HepG2 (cell line): ENCODE data around the gene NTN3. TPM values are rescaled to one million over a fixed set of nuclear protein-coding genes. Genes with fewer than 3 reads are reported as not detected.

Source experiments
- ARID3A ChIP-seq: IDR thresholded peaks from 2 replicates; pipeline ENCODE4 v1.6.1; 2012; ENCODE audit warnings: low read depth, low read length, improper control_type of control experiment
- ATF2 ChIP-seq: sonication (generic); formaldehyde crosslinking; IDR thresholded peaks from 2 replicates; pipeline ENCODE4 v1.4.0; 2020; ENCODE audit warnings: missing genetic modification reagents
- ATF7 ChIP-seq, 2 experiments: fragments of 450-650 bp in 1 of 2; sonication (generic) in 1 of 2; formaldehyde crosslinking in 1 of 2; IDR thresholded peaks; 2 replicates each; pipeline versions ENCODE4 v1.4.0 to v1.6.1; 2016 to 2020; ENCODE audit warnings: antibody characterized with exemption in 1 of 2, mild to moderate bottlenecking in 1 of 2, missing genetic modification reagents in 1 of 2
- BRCA1 ChIP-seq: sonication (generic); formaldehyde crosslinking; IDR thresholded peaks from 2 replicates; pipeline ENCODE4 v1.4.0; 2020; ENCODE audit warnings: missing genetic modification reagents
- EED ChIP-seq: sonication (generic); formaldehyde crosslinking; IDR thresholded peaks from 2 replicates; pipeline ENCODE4 v1.5.0; 2020; ENCODE audit warnings: mild to moderate bottlenecking, missing genetic modification reagents
- FOXP1 ChIP-seq, 2 experiments: fragments of 450-650 bp in 1 of 2; IDR thresholded peaks; 2 replicates each; pipeline ENCODE4 v1.6.1; 2017 to 2018; ENCODE audit warnings: antibody characterized with exemption in 1 of 2
- MTA3 ChIP-seq: sonication (generic); formaldehyde crosslinking; IDR thresholded peaks from 2 replicates; pipeline ENCODE4 v1.4.0; 2020; ENCODE audit warnings: missing genetic modification reagents
- NONO ChIP-seq, 2 experiments: fragments of 450-650 bp in 1 of 2; sonication (generic) in 1 of 2; formaldehyde crosslinking in 1 of 2; IDR thresholded peaks in 1 of 2; conservative IDR thresholded peaks in 1 of 2; 2 replicates each; pipeline versions ENCODE4 v1.6.1 to v1.8.0; 2017 to 2022; ENCODE audit warnings: mild to moderate bottlenecking in 1 of 2, missing genetic modification reagents in 1 of 2, moderate library complexity in 1 of 2
- PATZ1 ChIP-seq: sonication (generic); formaldehyde crosslinking; IDR thresholded peaks from 2 replicates; pipeline ENCODE4 v1.4.0; 2020; ENCODE audit warnings: missing genetic modification reagents
- RBM22 ChIP-seq: fragments of 200-400 bp; formaldehyde crosslinking; optimal IDR thresholded peaks from 2 replicates; pipeline ENCODE3; 2017; ENCODE audit warnings: mild to moderate bottlenecking, low read length, moderate library complexity
- SIN3B ChIP-seq: fragments of 150-350 bp; IDR thresholded peaks from 2 replicates; pipeline ENCODE4 v1.6.1; 2014; ENCODE audit warnings: low read length
- SMAD1 ChIP-seq: sonication (generic); formaldehyde crosslinking; IDR thresholded peaks from 2 replicates; pipeline ENCODE4 v1.4.0; 2020; ENCODE audit warnings: missing genetic modification reagents, low read depth, mild to moderate bottlenecking, borderline replicate concordance
- SP1 ChIP-seq, 2 experiments: fragments of 450-650 bp in 1 of 2; sonication (generic) in 1 of 2; formaldehyde crosslinking in 1 of 2; IDR thresholded peaks; 2 replicates each; pipeline versions ENCODE4 v1.4.0 to v1.6.1; 2016 to 2020; ENCODE audit warnings: missing genetic modification reagents in 1 of 2
- ZBTB3 ChIP-seq: sonication (generic); formaldehyde crosslinking; IDR thresholded peaks from 2 replicates; pipeline ENCODE4 v1.4.0; 2020; ENCODE audit warnings: low read depth, mild to moderate bottlenecking, moderate library complexity, missing genetic modification reagents, borderline replicate concordance
- ZNF12 ChIP-seq: sonication (generic); formaldehyde crosslinking; IDR thresholded peaks from 2 replicates; pipeline ENCODE4 v1.5.0; 2020; ENCODE audit warnings: missing genetic modification reagents
- ZNF530 ChIP-seq: sonication (generic); formaldehyde crosslinking; IDR thresholded peaks from 2 replicates; pipeline ENCODE4 v1.5.0; 2020; ENCODE audit warnings: low read depth, mild to moderate bottlenecking, missing genetic modification reagents
- ZNF644 ChIP-seq: IDR thresholded peaks from 2 replicates; pipeline ENCODE4 v1.6.1; 2016; ENCODE audit warnings: low read depth
- ZNF687 ChIP-seq: sonication (generic); formaldehyde crosslinking; IDR thresholded peaks from 2 replicates; pipeline ENCODE4 v1.5.1; 2020; ENCODE audit warnings: mild to moderate bottlenecking, missing genetic modification reagents, moderate library complexity
- ZSCAN31 ChIP-seq: sonication (generic); formaldehyde crosslinking; IDR thresholded peaks from 2 replicates; pipeline ENCODE4 v1.5.0; 2020; ENCODE audit warnings: low read depth, mild to moderate bottlenecking, missing genetic modification reagents
- polyA plus RNA-seq, 8 experiments: library from polyadenylated mRNA; depleted of rRNA in 3 of 8; stranded (reverse) in 7 of 8; unstranded in 1 of 8; fragments of >200 nt; fragmentation: Illumina TruSeq in 4 of 8; extraction: Trizol in 4 of 8; gene quantifications; 2 replicates each; pipeline versions ENCODE4 v1.2.1 to v1.2.3, GENCODE V29; 2011 to 2016; ENCODE audit warnings: low read depth in 4 of 8, missing spikeins in 1 of 8, mixed read lengths in 1 of 8; ENCODE audit not compliant: insufficient read depth in 1 of 8
- total RNA-seq, 5 experiments: library from RNA; depleted of rRNA; stranded (reverse); fragments of >200 nt; fragmentation: Illumina TruSeq; extraction: Trizol; gene quantifications; 2 replicates each; pipeline ENCODE4 v1.2.3, GENCODE V29; 2016; ENCODE audit warnings: low read depth in 1 of 5

Gene NTN3
- total and polyA plus RNA-seq, 2 of the 13 experiments (the other 11 are each of a cell fraction or from before 2014, with no cell fraction given) = 0.09 to 0.20 TPM

- TF ChIP-seq PATZ1 (CRISPR knock-in tag) (no peak; the same call in 1 of the 2 replicates), SIN3B (no peak; the same call in 1 of the 2 replicates), SP1 (IDR thresholded peaks at IDR 0.05) (peak; percentile 29; the same call in 1 of the 2 replicates), SP1 (CRISPR knock-in tag; IDR thresholded peaks at IDR 0.05) (peak; percentile 84), ZBTB3 (0 out of 2 replicates have a peak, but pooled peaks have one; percentile 44), RBM22 (no peak), EED (CRISPR knock-in tag) (no peak), FOXP1 (IDR thresholded peaks at IDR 0.05) (no peak), FOXP1 (CRISPR knock-in tag; IDR thresholded peaks at IDR 0.05) (no peak), MTA3 (CRISPR knock-in tag) (no peak), ZNF12 (CRISPR knock-in tag) (no peak), ZSCAN31 (CRISPR knock-in tag) (peak; percentile 9; the same call in 1 of the 2 replicates), ATF2 (CRISPR knock-in tag) (0 out of 2 replicates have a peak, but pooled peaks have one; percentile 6), ZNF687 (CRISPR knock-in tag) (peak; percentile 94), BRCA1 (no peak), ATF7 (IDR thresholded peaks at IDR 0.05) (no peak), ATF7 (CRISPR knock-in tag; IDR thresholded peaks at IDR 0.05) (0 out of 2 replicates have a peak, but pooled peaks have one; percentile 60), ZNF644 (CRISPR knock-in tag) (no peak), SMAD1 (CRISPR knock-in tag) (no peak), ZNF530 (CRISPR knock-in tag) (no peak), ARID3A (no peak), NONO (IDR thresholded peaks at IDR 0.05) (no peak), NONO (CRISPR knock-in tag; conservative IDR thresholded peaks at IDR 0.05) (peak; percentile 70)
These were observed 41.9 kb upstream of the NTN3 start, which contains the start of gene CCNF (continued) for GRCh38 chr16:2429034-2429770.
